NCI-H2029 treated with DMSO at 0.1 percent for 48 hours (cell line): ENCODE data around the gene ATF5.
"Not testable (repeated sequence)": the region's sequence is repeated elsewhere in the genome, so short reads cannot be mapped to it uniquely, and the experiment has no call there.

ENCODE experiments used
- DNase-seq: peaks from one replicate; lab custom pipeline; 2025; lab: John Stamatoyannopoulos, UW

Gene ATF5

GRCh38 chr19:49949742-49950589, 21.0 kb downstream of the ATF5 start:
- no peak for DNase-seq

- no peak for DNase-seq
Observed at GRCh38 chr19:49950590-49950948, 21.6 kb downstream of the ATF5 start.

- no peak for DNase-seq
Observed at GRCh38 chr19:49950956-49951526, 22.0 kb downstream of the ATF5 start.

- no peak for DNase-seq
Observed at GRCh38 chr19:49951806-49952478, 22.9 kb downstream of the ATF5 start.

GRCh38 chr19:49952479-49952836, 23.5 kb downstream of the ATF5 start:
- DNase-seq, result no peak

GRCh38 chr19:49952906-49953305, 23.9 kb downstream of the ATF5 start:
- DNase-seq, result no peak

- no peak for DNase-seq
Observed at GRCh38 chr19:49953416-49953815, 24.4 kb downstream of the ATF5 start.

GRCh38 chr19:49954092-49954829, 25.3 kb downstream of the ATF5 start:
- DNase-seq, result no peak

- DNase-seq, result no peak
Observed at GRCh38 chr19:49954933-49955332, 25.9 kb downstream of the ATF5 start.

- DNase-seq, result no peak
Observed at GRCh38 chr19:49956115-49956495, 27.1 kb downstream of the ATF5 start.

GRCh38 chr19:49957262-49957915, 28.4 kb downstream of the ATF5 start:
- DNase-seq, result no peak

GRCh38 chr19:49958144-49958543, 29.1 kb downstream of the ATF5 start:
- not testable (repeated sequence) for DNase-seq

GRCh38 chr19:49958596-49958995, 29.6 kb downstream of the ATF5 start:
- DNase-seq, result not testable (repeated sequence)

- not testable (repeated sequence) for DNase-seq
Observed at GRCh38 chr19:49959892-49960291, 30.9 kb downstream of the ATF5 start.

- DNase-seq, result not testable (repeated sequence)
Observed at GRCh38 chr19:49960980-49961379, 32.0 kb downstream of the ATF5 start, which contains the start of gene SIGLEC11. SIGLEC11 (minus strand) TSS chr19:49961172; CDS start chr19:49961081, 91 bp downstream.

- DNase-seq, result no peak
Observed at GRCh38 chr19:49968279-49968922, 39.4 kb downstream of the ATF5 start.

GRCh38 chr19:49969355-49969754, 40.4 kb downstream of the ATF5 start:
- DNase-seq, result not testable (repeated sequence)

- no peak for DNase-seq
Observed at GRCh38 chr19:49971991-49972411, 43.0 kb downstream of the ATF5 start.

- no peak for DNase-seq
Observed at GRCh38 chr19:49972841-49973240, 43.8 kb downstream of the ATF5 start.

- no peak for DNase-seq
Observed at GRCh38 chr19:49973987-49974386, 45.0 kb downstream of the ATF5 start.

GRCh38 chr19:49975051-49975450, 46.0 kb downstream of the ATF5 start:
- no peak for DNase-seq
